ENCODE results near the gene C1orf35. TPM values are rescaled to one million over a fixed set of nuclear protein-coding genes. Genes with fewer than 3 reads are reported as not detected.
"Not testable (repeated sequence)": the region's sequence is repeated elsewhere in the genome, so short reads cannot be mapped to it uniquely, and the experiment has no call there.

C1orf35 gene
- total and polyA plus RNA-seq, 2 experiments from 2014 or later: 36.2 to 43.7 TPM

GRCh38 chr1:228118040-228118439, 14.9 kb upstream of the C1orf35 start:
- Histone ChIP-seq H3K27ac (no peak overlapping the region), H3K4me1 (ENCODE audit: low read depth) (no peaks in the 10 kb centered on the region), H3K27me3 (no peaks in the 10 kb centered on the region), H3K36me3 (no peaks in the 10 kb centered on the region), H3K9me3 (ENCODE audit: low read depth) (no peaks in the 10 kb centered on the region), H3K4me3 (no peak overlapping the region)
- DNase-seq (ENCODE audit: low read depth in 1 of 2, low spot score in 1 of 2): no peak
- TF ChIP-seq CTCF (IDR thresholded peaks at IDR 0.05; ENCODE audit: low read depth, low read length): no peak

DNA sequence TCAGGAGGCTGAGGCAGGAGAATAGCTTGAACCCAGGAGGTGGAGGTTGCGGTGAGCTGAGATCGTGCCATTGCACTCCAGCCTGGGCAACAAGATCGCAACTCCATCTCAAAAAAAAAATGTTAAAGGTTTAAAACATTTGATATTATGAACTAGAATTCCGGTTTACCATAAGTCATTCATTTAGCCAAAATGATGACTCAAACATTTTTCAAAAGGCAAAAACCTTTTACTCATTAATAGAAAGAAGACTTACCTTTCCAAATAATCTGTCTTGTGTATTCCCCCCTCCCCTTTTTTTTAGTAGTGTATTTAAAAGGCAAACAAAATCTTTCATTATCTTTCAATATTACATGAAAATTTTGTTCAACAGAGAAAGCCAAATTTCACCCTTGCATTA, 14.2 kb upstream of the C1orf35 start:
- no peaks in the 10 kb centered on the region for H3K9me3 ChIP-seq (ENCODE audit: low read depth)
- no peaks in the 10 kb centered on the region for H3K27me3 ChIP-seq
- TF ChIP-seq CTCF (IDR thresholded peaks at IDR 0.05; ENCODE audit: low read depth, low read length): no peak
- H3K36me3 ChIP-seq: no peaks in the 10 kb centered on the region
- no peak overlapping the region for H3K4me3 ChIP-seq
- no peak overlapping the region for H3K27ac ChIP-seq
- no peak for DNase-seq (ENCODE audit: low read depth in 1 of 2, low spot score in 1 of 2)
- no peaks in the 10 kb centered on the region for H3K4me1 ChIP-seq (ENCODE audit: low read depth)

GRCh38 chr1:228114827-228115226, 11.7 kb upstream of the C1orf35 start:
- Histone ChIP-seq H3K27me3 (no peaks in the 10 kb centered on the region), H3K4me1 (ENCODE audit: low read depth) (no peaks in the 10 kb centered on the region), H3K9me3 (ENCODE audit: low read depth) (no peaks in the 10 kb centered on the region), H3K36me3 (no peaks in the 10 kb centered on the region), H3K27ac (no peak overlapping the region), H3K4me3 (no peak overlapping the region)
- no peak for DNase-seq (ENCODE audit: low read depth in 1 of 2, low spot score in 1 of 2)
- no peak for TF ChIP-seq CTCF (IDR thresholded peaks at IDR 0.05; ENCODE audit: low read depth, low read length)

DNA sequence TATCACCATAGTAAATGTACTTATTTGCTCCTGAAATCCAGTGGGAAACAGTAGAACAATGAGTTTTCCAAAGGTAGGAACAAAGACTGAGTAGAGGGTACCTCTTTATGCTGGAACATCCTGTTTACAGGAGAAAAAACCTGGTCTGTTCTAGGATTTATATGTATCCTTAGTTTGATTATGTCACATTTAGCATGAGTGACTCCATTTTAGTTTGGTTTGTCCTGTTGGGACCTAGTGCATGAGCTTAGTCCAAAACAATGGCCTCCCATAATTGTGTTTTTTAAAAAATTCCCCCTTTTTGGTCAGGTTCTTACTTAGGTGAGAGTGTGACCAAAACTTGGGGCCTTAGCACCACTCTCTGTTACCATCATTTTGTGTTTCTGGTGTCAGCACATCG, 9.5 kb upstream of the C1orf35 start:
- no peaks in the 10 kb centered on the region for H3K36me3 ChIP-seq
- no peak for TF ChIP-seq CTCF (IDR thresholded peaks at IDR 0.05; ENCODE audit: low read depth, low read length)
- no peaks in the 10 kb centered on the region for H3K9me3 ChIP-seq (ENCODE audit: low read depth)
- no peak overlapping the region for H3K4me3 ChIP-seq
- H3K4me1 ChIP-seq (ENCODE audit: low read depth): no peaks in the 10 kb centered on the region
- H3K27me3 ChIP-seq: no peaks in the 10 kb centered on the region
- no peak for DNase-seq (ENCODE audit: low read depth in 1 of 2, low spot score in 1 of 2)
- H3K27ac ChIP-seq: no peak overlapping the region

DNA sequence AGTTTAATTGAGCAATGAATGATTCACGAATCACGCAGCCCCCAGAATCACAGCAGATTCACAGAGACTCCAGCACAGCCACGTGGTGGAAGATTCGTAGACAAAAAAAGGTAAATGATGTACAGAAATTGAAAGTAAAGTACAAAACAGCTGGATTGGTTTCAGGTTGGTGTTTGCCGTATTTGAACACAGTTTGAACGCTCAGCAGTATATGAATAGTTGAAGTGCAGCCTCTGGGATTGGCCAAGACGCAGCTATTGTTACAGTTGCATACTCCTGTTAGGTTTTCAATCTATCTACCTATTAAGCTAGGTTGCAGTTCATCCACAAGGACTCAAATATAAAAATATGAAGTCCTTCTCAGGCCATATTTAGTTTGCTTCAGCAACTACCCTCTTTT, 9.0 kb upstream of the C1orf35 start:
- no peaks in the 10 kb centered on the region for H3K27me3 ChIP-seq
- no peaks in the 10 kb centered on the region for H3K4me1 ChIP-seq (ENCODE audit: low read depth)
- no peak for TF ChIP-seq CTCF (IDR thresholded peaks at IDR 0.05; ENCODE audit: low read depth, low read length)

DNA sequence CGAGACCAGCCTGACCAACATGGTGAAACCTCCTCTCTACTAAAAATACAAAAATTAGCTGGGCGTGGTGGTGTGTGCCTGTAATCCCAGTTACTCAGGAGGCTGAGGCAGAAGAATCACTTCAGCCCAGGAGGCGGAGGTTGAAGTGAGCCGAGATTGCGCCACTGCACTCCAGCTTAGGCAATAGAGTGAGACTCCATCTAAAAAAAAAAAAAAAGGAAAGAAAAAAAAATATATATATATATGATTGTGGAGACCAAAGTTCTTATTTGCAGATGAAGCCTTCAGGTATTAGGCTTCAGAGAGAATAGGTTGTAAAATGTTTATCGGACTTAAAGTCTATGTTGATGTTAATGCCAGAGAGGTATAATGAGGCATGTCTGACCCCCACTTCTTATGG, 8.2 kb upstream of the C1orf35 start:
- H3K4me3 ChIP-seq; H3K36me3 ChIP-seq; H3K4me1 ChIP-seq (ENCODE audit: low read depth); H3K9me3 ChIP-seq (ENCODE audit: low read depth); H3K27ac ChIP-seq; H3K27me3 ChIP-seq; DNase-seq (ENCODE audit: low read depth in 1 of 2, low spot score in 1 of 2): not testable (repeated sequence)

More for the DNA sequence above, 9.0 kb upstream of the C1orf35 start:
- H3K27ac ChIP-seq: no peak overlapping the region
- no peak overlapping the region for H3K4me3 ChIP-seq
- DNase-seq (ENCODE audit: low read depth in 1 of 2, low spot score in 1 of 2): no peak
- H3K36me3 ChIP-seq: no peaks in the 10 kb centered on the region
- no peaks in the 10 kb centered on the region for H3K9me3 ChIP-seq (ENCODE audit: low read depth)
